HS-27A (cell line): ENCODE measurements around the gene CATSPER4.

ENCODE experiments used
- DNase-seq: peaks from one replicate; pipeline ENCODE4 v3.0.0-alpha.2; 2012; ENCODE audit warnings: low read depth, missing footprints

The CATSPER4 gene

DNA sequence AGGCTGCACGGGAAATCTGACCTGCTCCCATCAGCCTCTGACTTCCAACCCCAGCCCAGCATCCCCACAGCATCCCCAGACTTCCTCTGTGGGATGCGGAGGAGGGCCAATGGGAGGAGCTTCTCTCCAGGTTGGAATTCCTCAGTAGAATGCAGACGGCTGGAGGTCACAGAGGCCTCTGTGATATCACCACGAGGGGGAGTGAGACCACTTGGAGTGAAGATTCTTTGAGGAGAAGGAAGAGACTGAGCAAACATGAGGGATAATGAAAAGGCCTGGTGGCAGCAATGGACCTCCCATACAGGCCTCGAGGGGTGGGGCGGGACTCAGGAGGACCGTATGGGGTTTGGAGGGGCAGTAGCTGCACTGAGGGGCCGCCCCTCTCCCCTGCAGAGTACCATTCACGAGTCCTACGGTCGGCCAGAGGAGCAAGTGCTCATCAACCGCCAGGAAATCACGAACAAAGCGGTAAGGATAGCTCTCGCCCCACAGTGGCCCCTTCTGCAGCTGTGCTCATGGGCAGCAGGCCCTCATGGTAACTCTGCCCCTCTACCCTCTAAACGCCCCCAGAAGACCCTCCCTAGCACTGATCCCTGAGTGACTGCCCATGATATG, at the start of gene CATSPER4:
Gene CATSPER4 (plus strand): TSS at position 230 of the 615 bp plus-strand sequence. CDS start 26 bp downstream, at position 256.
- no peak for DNase-seq

DNA sequence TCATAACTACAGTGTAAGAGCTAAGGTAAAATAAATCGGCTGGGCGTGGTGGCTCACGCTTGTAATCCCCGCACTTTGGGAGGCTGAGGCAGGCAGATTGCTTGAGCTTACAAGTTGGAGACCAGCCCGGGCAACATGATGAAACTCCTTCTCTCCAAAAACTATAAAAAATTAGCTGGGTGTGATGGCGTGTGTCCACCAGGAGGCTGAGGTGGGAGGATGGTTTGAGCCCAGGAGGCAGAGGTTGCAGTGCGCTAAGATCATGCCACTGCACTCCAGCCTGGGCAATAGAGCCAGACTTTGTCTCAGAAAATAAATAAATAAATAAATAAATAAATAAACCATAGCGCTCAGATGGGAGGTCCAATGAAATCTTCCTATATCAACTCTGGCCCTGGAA, 48.2 kb upstream of the CATSPER4 start:
- DNase-seq = no peak

DNA sequence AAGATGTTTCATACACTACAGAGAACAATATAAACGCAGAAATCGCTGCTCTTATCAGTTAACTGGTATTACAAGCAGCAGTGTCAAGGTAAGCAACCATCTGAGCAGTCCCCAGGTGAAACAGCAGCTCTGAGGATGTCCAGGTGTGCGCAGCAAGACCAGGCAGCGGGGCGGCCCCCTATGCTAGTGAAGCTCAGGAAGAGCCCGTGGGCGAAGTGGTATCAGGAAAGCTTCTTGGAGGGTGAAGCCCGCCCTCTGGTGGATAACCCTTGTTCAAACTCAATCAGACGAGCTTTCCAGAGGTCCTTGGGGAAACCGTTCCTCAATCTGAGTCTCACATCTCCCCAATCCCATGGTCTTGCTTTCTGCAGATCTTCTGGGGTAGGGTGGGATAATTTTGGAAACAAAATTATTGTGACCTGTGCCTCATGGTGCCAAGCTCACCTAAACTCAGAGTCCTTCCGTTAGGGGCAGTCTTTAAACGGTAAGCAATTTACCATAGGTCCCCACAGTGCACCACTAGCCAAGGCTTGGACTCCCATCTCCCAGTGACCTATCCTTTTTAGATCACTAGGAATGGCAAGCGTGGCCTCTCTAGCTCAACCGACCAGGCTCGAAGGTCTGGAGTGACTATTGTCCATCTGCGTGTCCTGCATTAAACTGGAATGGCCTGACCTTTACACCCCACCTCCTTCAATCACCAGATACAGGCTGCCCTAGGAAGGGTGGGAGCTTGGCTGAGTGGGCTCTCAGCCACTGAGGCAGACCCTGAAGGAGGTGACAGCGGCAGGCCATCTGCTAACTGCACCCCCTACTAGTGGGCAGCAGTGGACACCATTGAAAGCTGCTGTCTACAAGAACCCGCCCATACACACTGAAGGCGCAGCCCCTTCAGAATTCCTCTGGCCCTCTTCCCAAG, 45.1 kb upstream of the CATSPER4 start:
- DNase-seq = no peak

DNA sequence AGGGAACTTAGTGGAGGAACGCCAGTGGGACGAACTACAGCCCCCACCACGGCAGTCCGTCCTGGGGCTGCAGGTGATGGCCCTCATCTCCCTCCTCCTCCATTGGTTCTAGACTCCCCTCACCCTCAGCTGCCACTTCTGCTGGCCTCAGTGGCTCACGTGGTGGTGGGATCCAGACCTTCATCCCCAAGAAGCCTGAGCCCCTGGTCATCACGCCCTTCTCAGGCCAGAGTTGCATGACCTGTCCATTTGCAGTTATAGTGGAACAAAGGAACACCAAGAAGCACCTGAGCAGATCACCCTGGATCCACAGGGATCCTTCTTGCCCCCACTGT, 44.5 kb upstream of the CATSPER4 start:
- DNase-seq = no peak

DNA sequence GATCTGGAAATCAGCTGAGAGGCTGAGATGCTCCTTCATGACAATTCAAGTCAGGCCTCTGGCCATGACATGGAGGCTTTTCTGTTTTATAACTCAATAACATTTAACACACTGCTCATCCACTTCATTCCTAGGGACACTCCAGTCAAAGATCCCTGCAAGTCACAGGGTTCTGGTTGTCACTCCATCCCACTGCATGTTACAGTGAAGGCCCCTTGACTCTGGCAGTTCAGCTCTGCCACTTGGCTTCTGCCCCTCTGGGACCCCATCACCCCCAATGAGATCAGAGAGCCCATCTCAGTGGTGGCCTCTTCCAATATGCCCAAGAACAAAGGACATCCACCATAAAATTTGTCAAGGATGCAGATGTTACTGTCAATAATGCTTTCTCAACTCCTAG, 41.5 kb upstream of the CATSPER4 start:
- no peak for DNase-seq

DNA sequence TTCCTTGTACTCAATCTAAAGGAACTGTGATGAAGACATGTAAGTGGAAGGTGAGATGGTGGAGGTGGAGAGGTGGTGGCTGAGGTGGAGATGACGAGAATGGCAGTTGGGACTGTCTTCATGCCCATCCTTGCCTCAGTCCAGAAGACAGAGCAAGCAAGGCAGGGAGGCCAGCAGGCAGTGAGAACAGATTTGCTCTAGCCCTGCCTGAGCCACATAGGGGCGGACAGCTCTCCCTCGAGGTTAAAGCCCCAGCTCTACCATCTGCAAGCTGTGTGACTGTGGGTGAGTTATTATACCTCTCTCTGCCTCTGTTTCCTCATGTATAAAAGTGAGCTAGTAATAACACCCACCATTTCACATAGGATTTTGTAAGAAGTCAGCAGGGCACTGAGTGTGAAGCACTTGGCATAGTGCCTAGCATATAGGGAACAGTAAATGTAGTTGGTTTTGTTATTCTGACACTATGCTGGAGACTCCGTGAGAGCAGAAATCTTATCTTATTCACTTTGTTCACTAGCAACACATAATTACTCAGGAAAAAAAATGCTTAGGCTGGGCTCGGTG, 36.4 kb upstream of the CATSPER4 start:
- no peak for DNase-seq

DNA sequence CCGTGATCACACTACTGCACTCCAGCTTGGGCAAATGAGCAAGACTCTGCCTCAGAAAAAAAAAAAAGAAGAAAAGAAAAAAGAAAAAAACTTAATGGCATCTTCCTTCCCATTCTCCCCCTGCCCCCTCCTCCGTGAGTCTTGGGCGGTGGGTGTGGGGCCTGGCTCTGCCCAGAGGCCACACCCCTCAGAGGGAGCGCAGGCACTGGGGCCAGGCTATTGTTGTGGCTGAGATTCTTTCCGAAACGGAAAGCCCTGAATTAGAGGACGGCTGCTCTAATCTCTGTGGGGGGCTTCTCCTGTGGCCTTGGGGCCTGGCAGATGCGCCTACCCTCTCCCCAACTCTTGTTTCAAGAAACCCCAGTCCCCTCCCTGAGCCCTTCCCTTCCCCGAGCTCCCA, 35.7 kb upstream of the CATSPER4 start:
- DNase-seq = no peak

DNA sequence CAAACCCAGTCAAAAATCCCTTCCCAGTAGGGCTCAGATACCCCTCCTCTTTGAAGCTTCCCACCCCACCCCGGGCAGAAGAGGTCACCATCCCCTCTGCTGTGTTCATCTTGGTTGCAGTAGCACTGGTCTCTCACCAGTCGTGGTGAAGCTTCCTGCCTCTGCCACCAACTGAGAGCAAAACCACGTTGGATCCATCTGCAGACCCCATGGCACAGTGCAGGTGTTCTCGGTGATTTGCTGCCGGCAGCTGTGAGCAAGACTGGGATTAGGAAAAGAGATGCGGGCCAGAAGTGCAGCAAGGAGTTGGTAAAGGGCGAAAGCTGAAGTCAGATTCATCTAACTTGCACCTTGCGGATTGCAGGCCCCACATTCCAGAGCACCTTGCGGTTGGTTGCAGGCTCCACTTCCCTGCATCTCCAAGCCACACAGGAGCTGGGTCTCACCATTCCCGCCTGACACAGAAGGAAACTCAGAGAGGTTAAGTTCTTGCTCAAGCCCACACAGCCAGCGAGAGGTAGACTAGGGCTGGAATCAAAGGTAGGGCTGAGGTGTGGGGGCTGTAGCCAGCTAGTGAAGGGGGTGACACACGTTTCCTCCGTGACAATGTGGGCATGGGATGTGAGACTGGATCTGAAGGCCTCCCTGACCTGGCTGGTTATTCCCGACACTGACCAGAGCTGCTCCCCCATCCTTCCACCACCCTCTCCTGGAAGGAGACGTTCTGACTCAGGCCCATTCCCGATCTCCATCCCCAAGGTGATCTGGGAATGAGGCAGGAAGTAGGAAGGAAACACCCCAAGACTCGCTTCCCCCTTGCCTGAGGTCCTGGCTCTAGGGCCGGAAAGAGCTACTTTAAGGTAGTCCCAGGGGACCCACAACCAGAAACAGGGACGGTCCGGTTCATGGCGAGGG, 34.8 kb upstream of the CATSPER4 start:
- no peak for DNase-seq

DNA sequence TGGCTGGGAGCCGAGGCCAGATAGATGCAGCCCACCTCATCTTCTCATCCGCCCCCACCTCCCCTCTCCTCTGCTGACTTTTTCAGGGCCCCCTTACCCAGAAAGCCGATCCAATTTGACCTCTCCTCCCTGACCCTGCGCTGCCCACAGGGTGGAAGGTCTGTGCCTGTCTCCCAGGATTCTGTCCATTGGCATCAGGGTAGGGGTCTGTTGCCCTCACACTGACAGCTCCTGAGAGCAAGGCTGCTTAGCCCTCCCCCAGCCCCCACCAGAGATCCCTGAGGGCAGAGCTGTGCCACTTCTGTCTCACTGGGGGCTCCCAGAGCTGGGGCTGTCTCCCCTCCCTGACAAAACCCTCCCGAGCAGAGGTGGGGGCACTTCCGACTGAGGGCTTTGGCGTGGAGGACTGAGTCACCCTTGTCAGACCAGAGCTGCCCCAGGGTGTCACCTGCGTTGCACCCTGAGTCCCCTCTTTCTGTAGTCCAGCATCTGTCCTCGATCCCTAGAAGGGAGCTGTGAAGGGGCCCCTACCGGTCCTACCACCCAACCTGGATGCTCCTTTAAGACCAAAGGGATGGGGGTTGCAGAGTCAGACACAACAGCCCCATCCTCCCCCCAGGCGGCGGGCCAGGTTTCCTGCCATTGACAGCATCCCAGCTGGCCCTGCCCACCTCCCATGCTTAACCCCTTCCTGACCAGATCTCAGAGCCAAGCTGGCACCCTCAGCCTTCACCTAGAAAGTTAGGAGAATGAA, 33.9 kb upstream of the CATSPER4 start:
- no peak for DNase-seq

DNA sequence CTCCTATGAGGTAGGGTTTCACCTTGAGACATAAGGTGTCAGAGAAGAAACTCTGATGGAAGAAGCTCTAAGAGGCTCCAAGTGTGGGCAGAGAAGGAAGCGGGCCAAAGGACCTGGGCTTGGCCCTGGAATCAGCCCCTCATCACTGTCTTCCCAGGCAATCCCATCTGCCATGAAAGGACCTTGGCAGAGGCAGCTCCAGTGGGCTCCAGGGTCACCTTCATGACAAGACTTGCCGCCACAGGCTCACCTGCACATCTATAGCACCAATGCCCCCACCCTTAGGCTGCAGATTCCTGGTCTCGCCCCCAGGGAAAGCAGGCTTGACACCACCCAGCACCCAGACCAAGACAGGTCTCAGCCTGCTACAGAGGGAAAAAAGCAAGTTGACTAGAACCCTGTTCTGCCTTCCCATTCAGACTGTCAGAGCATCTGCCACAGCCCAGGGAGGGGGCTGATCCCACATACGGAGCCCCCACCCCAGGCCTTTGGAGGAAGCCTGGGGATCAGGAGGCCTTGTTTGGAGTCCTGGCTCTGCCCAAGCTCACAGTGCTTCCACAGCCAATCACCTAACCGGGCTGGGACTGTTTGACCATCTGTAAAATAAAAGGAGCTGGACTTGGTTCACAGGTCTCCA, 32.0 kb upstream of the CATSPER4 start:
- DNase-seq = no peak

DNA sequence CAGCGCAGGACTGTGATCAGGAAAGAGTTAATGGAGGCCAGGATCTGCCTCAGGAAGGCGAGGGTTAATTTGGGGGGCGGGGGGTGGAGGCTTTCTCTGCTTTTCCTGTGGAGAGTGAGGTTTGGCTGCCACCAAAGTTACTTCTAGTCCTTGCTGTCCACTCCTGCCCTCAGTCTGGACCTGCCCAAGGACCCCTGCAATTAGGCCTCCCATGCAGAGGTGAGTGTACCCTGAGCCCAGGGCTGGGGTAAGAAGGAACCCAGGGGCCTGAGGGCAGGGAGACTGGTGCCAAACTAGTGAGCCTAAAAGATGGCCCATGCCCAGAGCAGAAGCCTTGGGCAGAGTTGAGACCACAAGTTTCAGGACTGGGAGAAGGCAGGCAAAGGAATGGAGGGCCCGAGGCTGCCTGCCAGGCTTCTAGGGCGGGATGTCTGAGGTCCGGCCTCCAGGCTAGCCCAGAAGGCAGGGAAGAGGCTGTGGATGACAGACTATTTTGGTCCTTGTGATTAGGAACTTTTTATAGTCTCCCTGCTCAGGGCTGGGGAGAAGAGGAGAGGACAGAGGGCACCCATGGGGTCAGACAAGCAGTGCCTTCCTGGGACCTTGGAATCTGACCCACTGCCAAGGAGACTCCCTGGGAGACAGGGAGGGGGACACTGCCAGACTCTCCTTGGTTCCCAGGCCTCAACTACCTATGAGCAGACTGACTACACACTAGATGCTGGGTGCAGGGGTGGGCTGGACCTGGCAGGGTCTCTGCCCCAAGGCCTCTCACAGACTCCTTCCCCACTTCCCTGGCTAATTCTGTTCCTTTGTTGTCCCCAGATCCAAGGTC, 31.3 kb upstream of the CATSPER4 start, which contains the start of gene FAM110D:
Gene FAM110D (plus strand): TSS at position 172 of the 835 bp plus-strand sequence. CDS start 2,213 bp downstream, outside the sequence.
- DNase-seq = no peak

DNA sequence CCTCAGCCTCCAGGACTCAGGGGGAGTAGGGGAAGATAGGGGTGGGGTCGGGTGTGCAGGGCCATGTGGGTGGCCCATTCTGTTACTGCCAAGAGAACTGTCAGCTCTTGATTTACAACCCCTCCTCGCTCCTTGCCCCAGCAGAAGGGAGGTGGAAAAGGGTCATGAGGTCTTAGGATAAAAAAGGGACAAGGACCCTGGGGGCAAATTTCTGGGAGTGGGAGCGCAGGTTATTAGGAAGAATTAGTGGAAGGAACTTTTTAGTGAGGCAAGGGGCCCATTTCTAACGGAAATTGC, 30.7 kb upstream of the CATSPER4 start:
- no peak for DNase-seq

DNA sequence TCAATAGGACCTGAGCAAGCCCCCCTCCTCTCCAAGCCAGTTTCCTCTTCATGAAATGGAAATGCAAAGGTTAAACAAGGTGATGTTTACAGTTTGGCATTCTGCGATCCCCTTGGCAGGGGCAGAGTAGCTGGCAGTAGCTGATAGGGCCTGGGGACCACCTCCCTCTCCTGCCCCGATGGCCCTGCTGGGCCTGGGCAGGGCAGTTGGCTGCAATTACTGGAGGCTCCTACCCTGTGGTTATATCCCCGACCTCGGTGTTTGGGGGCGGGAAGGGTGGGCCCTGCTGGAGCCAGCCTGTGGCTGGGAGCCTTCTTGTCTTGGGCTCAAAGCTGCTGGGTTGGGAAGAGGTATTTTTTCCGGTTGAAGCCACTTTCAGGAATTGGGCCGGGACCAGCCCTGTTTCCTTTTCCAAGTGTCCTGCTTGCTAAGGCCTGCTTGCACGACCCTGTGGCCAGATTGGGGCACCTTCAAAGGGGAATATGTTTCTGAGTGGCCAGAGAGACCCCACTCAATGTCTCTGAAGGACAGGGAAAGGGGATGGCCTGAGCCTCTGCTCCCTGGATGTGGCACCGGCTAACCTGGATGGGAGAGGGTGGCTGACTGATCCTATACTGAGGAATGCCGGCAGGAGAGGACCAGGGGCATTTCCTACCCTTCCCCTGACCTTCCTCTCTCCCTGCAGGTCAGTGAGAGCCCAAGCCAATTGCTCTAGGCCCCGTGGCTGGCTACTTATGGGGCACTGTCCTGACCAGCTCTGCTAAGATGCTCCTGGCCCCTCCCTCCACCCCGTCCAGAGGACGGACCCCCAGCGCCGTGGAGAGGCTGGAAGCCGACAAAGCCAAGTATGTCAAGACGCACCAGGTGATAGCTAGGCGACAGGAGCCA, 29.6 kb upstream of the CATSPER4 start:
- DNase-seq = no peak

DNA sequence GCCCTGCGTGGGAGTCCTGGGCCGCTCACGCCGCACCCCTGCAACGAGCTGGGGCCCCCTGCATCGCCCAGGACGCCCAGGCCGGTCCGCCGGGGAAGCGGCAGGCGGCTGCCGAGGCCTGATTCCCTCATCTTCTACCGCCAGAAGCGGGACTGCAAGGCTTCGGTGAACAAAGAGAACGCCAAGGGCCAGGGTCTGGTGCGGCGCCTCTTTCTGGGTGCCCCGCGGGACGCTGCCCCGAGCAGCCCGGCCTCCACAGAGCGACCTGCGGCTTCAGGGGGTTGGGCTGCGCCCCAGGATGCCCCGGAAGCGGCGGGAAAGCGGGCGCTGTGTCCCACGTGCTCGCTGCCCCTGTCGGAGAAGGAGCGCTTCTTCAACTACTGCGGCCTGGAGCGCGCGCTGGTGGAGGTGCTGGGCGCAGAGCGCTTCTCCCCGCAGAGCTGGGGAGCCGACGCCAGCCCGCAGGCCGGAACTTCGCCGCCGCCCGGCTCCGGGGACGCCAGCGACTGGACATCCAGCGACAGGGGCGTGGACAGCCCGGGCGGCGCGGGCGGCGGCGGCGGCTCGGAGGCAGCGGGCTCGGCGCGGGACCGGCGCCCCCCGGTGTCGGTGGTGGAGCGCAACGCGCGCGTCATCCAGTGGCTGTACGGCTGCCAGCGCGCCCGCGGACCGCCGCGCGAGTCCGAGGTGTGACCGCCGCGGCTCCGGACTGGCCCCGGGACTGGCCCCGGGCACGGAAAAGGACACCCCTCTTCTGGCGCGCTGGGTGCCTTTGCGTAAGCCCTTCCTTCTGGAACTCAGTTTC, 28.8 kb upstream of the CATSPER4 start:
- no peak for DNase-seq

DNA sequence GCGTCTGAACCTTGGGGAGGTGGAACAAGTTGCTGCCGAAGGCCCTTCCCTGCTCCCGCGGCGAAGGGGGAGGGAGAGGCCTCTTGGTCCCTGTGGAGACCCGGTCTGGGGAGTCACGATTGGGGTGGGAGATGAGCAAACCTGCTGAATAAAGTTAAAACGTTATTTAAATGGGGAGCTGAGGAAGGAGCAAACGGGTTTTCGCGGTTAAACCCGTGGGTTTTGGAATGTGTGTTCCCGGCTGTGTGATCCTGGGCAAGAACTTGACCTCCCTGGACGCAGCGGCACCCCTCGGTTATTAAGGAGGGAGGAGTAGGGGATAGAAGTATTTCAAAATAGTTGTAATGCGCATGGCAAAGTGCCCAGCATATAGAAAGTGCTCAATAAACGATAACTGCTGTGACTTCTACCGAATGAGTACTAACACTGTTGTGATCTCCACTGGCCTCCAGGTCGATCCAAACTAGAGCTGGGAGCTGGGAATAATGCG, 28.1 kb upstream of the CATSPER4 start:
- DNase-seq = no peak

DNA sequence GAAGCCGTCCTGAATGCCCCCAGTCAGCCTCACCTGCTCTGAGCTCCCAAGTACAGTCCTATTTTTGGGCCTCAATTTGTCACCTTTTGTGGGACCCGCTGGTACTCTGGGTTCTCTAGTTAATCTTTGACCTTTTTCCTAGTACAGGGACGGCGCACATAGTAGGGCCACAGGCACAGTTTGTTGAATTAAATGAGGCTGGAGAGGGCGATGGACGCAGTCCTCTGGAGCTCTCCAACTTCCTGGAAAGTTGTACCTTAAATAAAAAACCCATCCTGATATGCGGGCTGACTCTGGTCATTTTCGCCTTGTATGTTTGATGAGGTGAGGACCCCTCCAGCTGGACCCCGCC, 26.7 kb upstream of the CATSPER4 start:
- no peak for DNase-seq

DNA sequence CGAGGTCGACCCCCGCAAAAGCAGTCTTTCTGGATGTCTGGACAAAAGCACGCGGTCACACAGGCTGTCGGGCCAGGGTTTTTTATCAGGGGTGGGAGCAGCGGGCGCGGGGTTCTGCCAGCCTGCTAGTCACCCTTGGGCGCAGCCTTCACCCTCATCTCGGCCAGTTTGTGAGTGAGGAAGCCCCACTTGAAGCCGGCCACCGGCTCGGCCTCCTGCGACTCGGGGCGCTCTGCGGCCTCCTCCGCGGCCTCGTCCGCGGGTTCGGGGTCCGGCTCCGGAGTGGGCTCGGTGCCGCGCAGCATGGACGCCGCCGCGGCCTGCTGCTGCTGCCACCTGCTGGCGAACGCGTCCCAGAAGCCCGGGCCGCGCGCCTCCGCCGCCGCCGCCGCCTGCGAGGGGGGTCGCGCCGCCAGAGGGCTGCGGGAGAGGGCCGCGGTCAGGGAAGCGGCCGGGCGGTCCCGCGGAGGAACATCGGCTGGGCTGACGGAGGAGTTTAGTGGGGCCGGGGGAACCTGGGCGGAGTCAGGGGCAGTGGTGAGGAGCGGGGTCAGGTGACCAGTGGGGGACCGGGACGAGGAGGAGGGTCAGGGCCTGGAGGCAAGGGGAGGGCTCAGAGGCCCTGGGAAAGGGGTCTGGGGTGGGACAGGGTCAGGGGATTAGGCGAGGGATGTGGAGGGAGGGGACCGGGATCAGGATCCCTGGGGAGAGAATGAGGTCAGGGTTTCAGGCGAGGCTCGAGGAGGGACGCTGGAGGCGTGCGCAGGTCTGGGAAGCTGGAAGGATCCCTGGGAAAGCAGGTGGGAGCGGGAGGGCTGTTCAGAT, 26.2 kb upstream of the CATSPER4 start:
- DNase-seq = no peak
